ENCODE results near the gene NFAM1. TPM values are rescaled to one million over a fixed set of nuclear protein-coding genes. Genes with fewer than 3 reads are reported as not detected.

NFAM1 gene
- total and polyA plus RNA-seq, 2 donors (not counting 3 experiments of a cell fraction or from before 2014, with no cell fraction given): not detected

- H3K9me1 ChIP-seq (replicated peaks; ENCODE audit: control insufficient read depth, extremely low read depth, insufficient read depth, low read length): no peaks in the 10 kb centered on the region
- CTCF ChIA-PET: interaction anchor here (0.6 to 2.8 kb wide), 46 partner anchors 8 to 697 kb away, joined by 3 to 47 read pairs (median 4); partner anchors contain the start of genes CENPM, NDUFA6, NFAM1 and PHETA2
- no peak overlapping the region for H3K27ac ChIP-seq (ENCODE audit: insufficient read depth, low read depth, low read length)
- H3K79me2 ChIP-seq (ENCODE audit: control insufficient read depth, insufficient read depth, low read length): no peaks in the 10 kb centered on the region
- H3K36me3 ChIP-seq (ENCODE audit: control insufficient read depth in 2 of 2, extremely low read depth in 1 of 2, insufficient read depth in 2 of 2, low read length in 2 of 2): no peaks in the 10 kb centered on the region
- intact Hi-C loops (cut with micrococcal nuclease): loop anchor here (1.0 kb wide), 1 partner anchor 352 kb away; no protein-coding TSS in a partner anchor
- peaks cover 10% of the 10 kb centered on the region for H3K4me1 ChIP-seq (ENCODE audit: control insufficient read depth, extremely low read depth, insufficient read depth, low read length)
- H3K4me3 ChIP-seq (replicated peaks in 1 of 3; ENCODE audit: insufficient read depth in 1 of 3, low read depth in 1 of 3, low read length in 3 of 3): peak overlapping the region in 1 of 3 experiments; percentile 46
- FAIRE-seq (no peak), DNase-seq (ENCODE audit: low read depth, low spot score) (no peak)
- H3K9ac ChIP-seq (replicated peaks; ENCODE audit: extremely low read depth, insufficient read depth, low read length): no peak overlapping the region
- BruUV-seq (replicated peaks): no TSS peak
- H4K20me1 ChIP-seq (replicated peaks; ENCODE audit: control insufficient read depth, extremely low read depth, insufficient read depth, low read length): no peaks in the 10 kb centered on the region
- no peak for TF ChIP-seq CTCF (IDR thresholded peaks at IDR 0.05; ENCODE audit: extremely low read depth in 1 of 2, insufficient read depth in 1 of 2, low read depth in 1 of 2, low read length in 2 of 2)
- TF ChIP-seq FOS (IDR thresholded peaks at IDR 0.05; ENCODE audit: borderline replicate concordance, insufficient read depth, low read length): no peak
- TF ChIP-seq POLR2AphosphoS5 (IDR thresholded peaks at IDR 0.05; ENCODE audit: insufficient read depth, low read depth, low read length): no peak
- no peak for TF ChIP-seq POLR2A (IDR thresholded peaks at IDR 0.05; ENCODE audit: low read depth, low read length)
- no peak for TF ChIP-seq JUN (IDR thresholded peaks at IDR 0.05; ENCODE audit: borderline replicate concordance, insufficient read depth, insufficient read length, low read depth)
- no peak for TF ChIP-seq MYC (IDR thresholded peaks at IDR 0.05; ENCODE audit: low read depth, low read length)
- TF ChIP-seq EZH2 (IDR thresholded peaks at IDR 0.05; ENCODE audit: borderline replicate concordance, low read depth, low read length, severe bottlenecking): no peak
- TF ChIP-seq MAX (IDR thresholded peaks at IDR 0.05; ENCODE audit: insufficient read depth, insufficient read length): no peak
- no peak for TF ChIP-seq GATA2 (IDR thresholded peaks at IDR 0.05; ENCODE audit: insufficient read depth, insufficient read length, low read depth, low read length)
- no peaks in the 10 kb centered on the region for H3K27me3 ChIP-seq (ENCODE audit: control insufficient read depth in 2 of 2, insufficient read depth in 2 of 2, low read length in 2 of 2)
- dilution Hi-C loops (cut with MboI; ENCODE audit: extremely low pct_ligation_motif_present, low sequenced_read_pairs): no loop called here
- POLR2A ChIA-PET: no interaction called here
- peak overlapping the region; percentile 86 for H3K4me2 ChIP-seq (ENCODE audit: insufficient read depth, low read length)
- no peaks in the 10 kb centered on the region for H3K9me3 ChIP-seq (replicated peaks; ENCODE audit: control insufficient read depth, insufficient read depth, low read length)
- H2AFZ ChIP-seq (ENCODE audit: low read depth, low read length): peak overlapping the region; percentile 99
These were observed 11.3 kb upstream of the NFAM1 start for GRCh38 chr22:42443240-42444076.

All from endothelial cell of umbilical vein (primary cell).